GM12878 (cell line): ENCODE measurements around the gene CABP7. TPM values are rescaled to one million over a fixed set of nuclear protein-coding genes. Genes with fewer than 3 reads are reported as not detected.

Experiments used
- ATAC-seq: fragments of 200-7000 bp; cut with Tn5 transposase; 3 replicates; pipeline ENCODE4 v1.9.1; 2020; ENCODE audit warnings: mild to moderate bottlenecking, moderate library complexity
- BruUV-seq: library from RNA; stranded (reverse); fragments of 400-500 nt; replicated peaks from 2 replicates; lab custom pipeline; 2021; lab: Mats Ljungman, UMichigan
- CTCF ChIA-PET: fragments of 300-600 bp; sonication (Branson Sonifier 250); formaldehyde crosslinking; extraction: SDS; loops from one replicate; lab custom pipeline; 2021; ENCODE audit warnings: inconsistent platforms; lab: Yijun Ruan, JAX
- POLR2A ChIA-PET: fragments of 350-600 bp; formaldehyde crosslinking; extraction: SDS; loops from one replicate; lab custom pipeline; 2021; ENCODE audit warnings: inconsistent platforms; lab: Charles Lee
- RAD21 ChIA-PET: fragments of 300-600 bp; sonication (Branson Sonifier 250); formaldehyde crosslinking; loops from one replicate; lab custom pipeline; 2023; ENCODE audit warnings: antibody characterized with exemption; ENCODE audit not compliant: unreplicated experiment; lab: Charles Lee
- SMC1A ChIA-PET: fragments of 300-600 bp; sonication (Branson Sonifier 250); formaldehyde crosslinking; loops from one replicate; lab custom pipeline; 2023; ENCODE audit not compliant: unreplicated experiment, uncharacterized antibody; lab: Charles Lee
- DNase-seq: peaks from one replicate; pipeline ENCODE4 v3.0.0-alpha.2; 2011; ENCODE audit warnings: low read depth, low spot score
- FAIRE-seq: peaks from 3 replicates; lab custom pipeline; 2011; peaks lifted over from hg19 to GRCh38; lab: Jason Lieb, UNC
- H2AFZ ChIP-seq: 2 replicates; pipeline ENCODE4 v1.6.0; 2011; ENCODE audit warnings: low read depth, low read length, control low read depth; ENCODE audit not compliant: control insufficient read depth
- H3K27ac ChIP-seq: 2 replicates; pipeline ENCODE4 v1.5.1; 2011; ENCODE audit warnings: control low read depth; ENCODE audit not compliant: control insufficient read depth, insufficient read depth
- H3K27me3 ChIP-seq, 2 experiments: replicated peaks in 1 of 2; 2 replicates each; pipeline versions ENCODE4 v1.6.0 to v1.6.1; 2011; ENCODE audit warnings: low read length in 1 of 2; ENCODE audit not compliant: control insufficient read depth in 2 of 2, insufficient read depth in 2 of 2
- H3K36me3 ChIP-seq, 2 experiments: 2 replicates each; pipeline ENCODE4 v1.5.1; 2011; ENCODE audit warnings: low read length in 1 of 2; ENCODE audit not compliant: control insufficient read depth in 2 of 2, insufficient read depth in 2 of 2
- H3K4me1 ChIP-seq: 2 replicates; pipeline ENCODE4 v1.6.1; 2011; ENCODE audit warnings: mild to moderate bottlenecking, low read length, moderate library complexity, mixed read lengths; ENCODE audit not compliant: control insufficient read depth, insufficient read depth
- H3K4me2 ChIP-seq: 2 replicates; pipeline ENCODE4 v1.6.0; 2011; ENCODE audit warnings: control low read depth; ENCODE audit not compliant: control insufficient read depth, insufficient read depth
- H3K4me3 ChIP-seq: fragments of 200-600 bp; sonication (generic); 2 replicates; pipeline ENCODE4 v1.5.1; 2016
- H3K79me2 ChIP-seq: 2 replicates; pipeline ENCODE4 v1.6.0; 2011; ENCODE audit warnings: low read length; ENCODE audit not compliant: control insufficient read depth, insufficient read depth
- H3K9ac ChIP-seq: 2 replicates; pipeline ENCODE4 v1.8.0; 2011; ENCODE audit warnings: low read length, control low read depth, mixed read lengths; ENCODE audit not compliant: control insufficient read depth, insufficient read depth
- H3K9me3 ChIP-seq: replicated peaks from 3 replicates; pipeline ENCODE4 v1.5.1; 2011; ENCODE audit warnings: mild to moderate bottlenecking, low read length; ENCODE audit not compliant: control insufficient read depth, insufficient read depth
- H4K20me1 ChIP-seq: 2 replicates; pipeline ENCODE4 v1.6.0; 2011; ENCODE audit not compliant: control insufficient read depth, insufficient read depth
- CHD1 ChIP-seq: IDR thresholded peaks from 2 replicates; pipeline ENCODE4 v1.6.1; 2012; ENCODE audit warnings: low read depth, low read length, improper control_type of control experiment
- JUNB ChIP-seq: IDR thresholded peaks from 2 replicates; pipeline ENCODE4 v1.6.1; 2016; ENCODE audit warnings: antibody characterized with exemption, mild to moderate bottlenecking
- NRF1 ChIP-seq: conservative IDR thresholded peaks from 2 replicates; pipeline ENCODE4 v1.6.1; 2011; ENCODE audit warnings: mild to moderate bottlenecking, low read depth, low read length, improper control_type of control experiment
- SREBF1 ChIP-seq: IDR thresholded peaks from 2 replicates; pipeline ENCODE4 v1.6.1; 2012; ENCODE audit warnings: mild to moderate bottlenecking, low read length
- YY1 ChIP-seq: IDR thresholded peaks from 2 replicates; pipeline ENCODE4 v1.6.1; 2011; ENCODE audit warnings: low read depth, mild to moderate bottlenecking, low read length
- ZZZ3 ChIP-seq: IDR thresholded peaks from 2 replicates; pipeline ENCODE4 v1.6.1; 2011; ENCODE audit warnings: low read depth; ENCODE audit not compliant: control insufficient read depth, insufficient read length
- WGBS: methylation state at CpG from one replicate; pipeline ENCODE4 v1.1.6; 2016; ENCODE audit warnings: low lambda C conversion rate; ENCODE audit not compliant: insufficient replicate concordance, insufficient coverage; ENCODE audit errors: missing lambda C conversion rate; 5-methylcytosine and 5-hydroxymethylcytosine counted together
- in situ Hi-C: fragments of 300-500 bp; cut with MboI; formaldehyde crosslinking; loops from 9 replicates; pipeline ENCODE4 v1.14.3; 2018; ENCODE audit warnings: mixed read lengths
- intact Hi-C: fragments of 100-400 bp; cut with micrococcal nuclease; formaldehyde crosslinking; loops from one replicate; pipeline ENCODE4 v1.14.2; 2022; ENCODE audit not compliant: unreplicated experiment
- polyA plus RNA-seq, 11 experiments: library from polyadenylated mRNA; depleted of rRNA in 4 of 11; unstranded in 6 of 11; stranded (reverse) in 5 of 11; fragments of >200 nt; fragmentation: Nextera tagmentation in 4 of 11; fragmentation: Illumina TruSeq in 1 of 11; extraction: Ambion mirVana in 4 of 11; extraction: Trizol in 1 of 11; gene quantifications; 1 replicate in 1 of 11; 2 replicates in 10 of 11; pipeline versions ENCODE4 v1.2.1 to v1.2.3, GENCODE V29; 2011 to 2016; ENCODE audit warnings: inconsistent platforms in 2 of 11, missing spikeins in 2 of 11, low read depth in 1 of 11
- total RNA-seq, 4 experiments: library from RNA; depleted of rRNA in 3 of 4; stranded (reverse); fragments of >200 nt in 3 of 4; fragmentation: Illumina TruSeq in 1 of 4; extraction: Trizol in 1 of 4; gene quantifications; 2 replicates each; pipeline versions ENCODE4 v1.2.1 to v1.2.3, GENCODE V29; 2013 to 2021
- TF ChIP-seq, protein P1 (sequence below): IDR thresholded peaks from 2 replicates; pipeline ENCODE4 v1.6.1; 2011; ENCODE audit warnings: low read depth, low read length, improper control_type of control experiment, borderline replicate concordance

Gene CABP7
- total and polyA plus RNA-seq, 10 of the 15 experiments (the other 5 are each of a cell fraction or from before 2014, with no cell fraction given): 0.02 to 0.18 (median 0.05) TPM; not detected in 5

DNA sequence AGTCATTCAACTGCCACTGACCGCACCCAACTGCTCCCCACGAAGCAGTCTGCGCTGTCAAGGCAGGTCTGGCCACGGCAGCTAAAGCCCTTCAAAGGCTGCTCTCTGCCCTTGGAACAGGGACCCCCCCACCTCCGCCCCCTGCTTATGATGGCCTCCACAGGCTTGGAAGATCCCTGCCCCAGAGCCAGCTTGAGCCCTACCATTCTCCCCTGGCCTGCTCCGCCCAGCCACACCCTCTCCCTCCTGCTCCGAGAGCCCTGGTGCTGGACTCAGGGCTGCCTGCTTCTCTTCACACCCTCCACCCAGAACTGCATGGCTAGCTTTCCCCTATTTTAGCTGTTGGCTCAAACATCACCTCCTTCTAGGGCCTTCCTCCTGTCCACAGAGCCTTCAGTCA lies 28.0 kb downstream of the CABP7 start (continued):
- TF ChIP-seq NRF1: no peak
- TF ChIP-seq, protein P1, sequence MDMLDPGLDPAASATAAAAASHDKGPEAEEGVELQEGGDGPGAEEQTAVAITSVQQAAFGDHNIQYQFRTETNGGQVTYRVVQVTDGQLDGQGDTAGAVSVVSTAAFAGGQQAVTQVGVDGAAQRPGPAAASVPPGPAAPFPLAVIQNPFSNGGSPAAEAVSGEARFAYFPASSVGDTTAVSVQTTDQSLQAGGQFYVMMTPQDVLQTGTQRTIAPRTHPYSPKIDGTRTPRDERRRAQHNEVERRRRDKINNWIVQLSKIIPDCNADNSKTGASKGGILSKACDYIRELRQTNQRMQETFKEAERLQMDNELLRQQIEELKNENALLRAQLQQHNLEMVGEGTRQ: no peak

DNA sequence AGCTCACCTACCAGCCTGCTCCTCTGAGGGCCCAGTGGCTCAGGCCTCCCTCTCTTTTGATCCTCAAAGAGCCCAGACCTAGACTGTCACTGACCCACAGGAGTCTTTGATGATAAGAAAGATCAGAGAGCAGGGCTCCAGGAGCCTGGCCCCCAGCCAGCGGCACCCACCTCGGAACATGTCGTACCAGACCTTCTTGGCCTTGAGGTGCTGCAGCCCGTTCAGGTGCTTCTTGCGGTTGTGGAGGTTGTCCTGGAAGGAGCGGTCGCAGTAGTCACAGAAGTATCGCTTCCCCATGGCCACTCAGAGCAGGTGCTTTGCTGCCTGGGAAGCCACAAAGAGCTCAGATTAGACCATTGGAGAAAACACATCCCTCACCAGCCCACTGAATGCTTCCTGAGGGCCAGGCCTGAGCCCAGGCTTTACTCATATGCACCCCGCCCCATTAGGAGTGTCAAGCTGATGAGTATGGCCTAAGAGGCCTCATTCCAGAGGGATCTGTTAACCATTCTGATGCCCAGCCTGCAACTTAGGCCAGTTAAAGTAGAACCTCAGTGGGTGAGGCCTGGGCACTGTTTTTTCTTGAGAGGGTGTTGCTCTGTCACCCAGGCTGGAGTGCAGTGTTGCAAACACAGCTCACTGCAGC lies 28.6 kb downstream of the CABP7 start:
- ChIA-PET CTCF (no interaction called here), RAD21 (no interaction called here), POLR2A (no interaction called here), SMC1A (no interaction called here)
- H4K20me1 ChIP-seq: no peaks in the 10 kb centered on the region
- FAIRE-seq (no peak), DNase-seq (no peak), ATAC-seq (no peak)
- no TSS peak for BruUV-seq
- no peaks in the 10 kb centered on the region for H3K79me2 ChIP-seq
- H3K4me1 ChIP-seq: no peaks in the 10 kb centered on the region
- TF ChIP-seq ZZZ3 (no peak), JUNB (no peak), SREBF1 (no peak), CHD1 (no peak), YY1 (no peak)
- no peak overlapping the region for H3K4me3 ChIP-seq
- H3K9ac ChIP-seq: no peak overlapping the region
- no peak overlapping the region for H3K4me2 ChIP-seq
- no peaks in the 10 kb centered on the region; a peak in 2 of 4 replicates for H3K36me3 ChIP-seq
- H3K27me3 ChIP-seq: no peaks in the 10 kb centered on the region
- intact Hi-C loops: no loop called here
- no peak overlapping the region for H2AFZ ChIP-seq
- H3K9me3 ChIP-seq: no peaks in the 10 kb centered on the region; the same call in 1 of the 3 replicates
- no peak overlapping the region for H3K27ac ChIP-seq
- in situ Hi-C loops: no loop called here
- 98% methylated on average over 9 of the region's 9 CpGs for WGBS
